T-cell (primary cell): ENCODE data around the gene FSCN2. TPM values are rescaled to one million over a fixed set of nuclear protein-coding genes. Genes with fewer than 3 reads are reported as not detected.

ENCODE experiments used
- ATAC-seq, 4 experiments: fragments of 200-7000 bp in 3 of 4; fragments of 150-1000 bp in 1 of 4; cut with Tn5 transposase; replicated peaks in 1 of 4; 1 replicate in 3 of 4; 2 replicates in 1 of 4; pipeline ENCODE4 v1.10.0; 2021; ENCODE audit warnings: moderate library complexity in 3 of 4, mild to moderate bottlenecking in 2 of 4, moderate number of reproducible peaks in 1 of 4
- CTCF ChIA-PET, 2 donors: fragments of 300-600 bp; sonication (Branson Sonifier 250); formaldehyde crosslinking; loops; one replicate each; lab custom pipeline; 2022; ENCODE audit warnings: antibody characterized with exemption in 2 of 2; lab: Charles Lee
- POLR2A ChIA-PET, 2 donors: fragments of 300-600 bp; sonication (Branson Sonifier 250); formaldehyde crosslinking; loops; one replicate each; lab custom pipeline; 2022; ENCODE audit warnings: antibody characterized with exemption in 2 of 2; lab: Charles Lee
- DNase-seq, 35 experiments: peaks; one replicate each; pipeline versions ENCODE4 v3.0.0 to v3.0.0-alpha.2; 2013 to 2023
- H3K27ac ChIP-seq: one replicate; pipeline ENCODE4 v1.5.1; 2013; ENCODE audit warnings: low read length
- H3K27me3 ChIP-seq, 2 experiments: replicated peaks in 1 of 2; 1 replicate in 1 of 2; 2 replicates in 1 of 2; pipeline versions ENCODE4 v1.6.1 to v1.7.0; 2013; ENCODE audit warnings: low read length in 1 of 2, mixed read lengths in 1 of 2; ENCODE audit not compliant: control insufficient read depth in 2 of 2, insufficient read depth in 2 of 2; ENCODE audit errors: extremely low read depth in 1 of 2
- H3K36me3 ChIP-seq, 2 donors: 1 replicate in 1 of 2; 2 replicates in 1 of 2; pipeline versions ENCODE4 v1.6.1 to v1.7.0; 2013; ENCODE audit warnings: low read length in 1 of 2; ENCODE audit not compliant: control insufficient read depth in 2 of 2, insufficient read depth in 1 of 2; ENCODE audit errors: extremely low read depth in 1 of 2
- H3K4me1 ChIP-seq, 2 experiments: 1 replicate in 1 of 2; 2 replicates in 1 of 2; pipeline versions ENCODE4 v1.6.1 to v1.7.0; 2013; ENCODE audit warnings: low read length in 2 of 2, mixed read lengths in 1 of 2; ENCODE audit not compliant: insufficient read depth in 2 of 2, control insufficient read depth in 1 of 2; ENCODE audit errors: extremely low read depth in 1 of 2
- H3K4me3 ChIP-seq, 2 donors: 1 replicate in 1 of 2; 2 replicates in 1 of 2; pipeline versions ENCODE4 v1.5.1 to v1.7.0; 2013; ENCODE audit warnings: mild to moderate bottlenecking in 2 of 2, low read length in 1 of 2, moderate library complexity in 1 of 2; ENCODE audit not compliant: control insufficient read depth in 1 of 2; ENCODE audit errors: extremely low read depth in 1 of 2
- H3K9me3 ChIP-seq: 2 replicates; pipeline ENCODE4 v1.7.0; 2013
- H3K27ac Mint-ChIP-seq, 2 donors: one replicate each; pipeline ENCODE4 v1.8.0; 2020 to 2021; ENCODE audit warnings: mild to moderate bottlenecking in 2 of 2, mixed read lengths in 2 of 2
- H3K27me3 Mint-ChIP-seq, 2 donors: one replicate each; pipeline ENCODE4 v1.8.0; 2021 to 2022; ENCODE audit warnings: mixed read lengths in 2 of 2
- H3K36me3 Mint-ChIP-seq: one replicate; pipeline ENCODE4 v1.8.0; 2021; ENCODE audit warnings: mixed read lengths
- H3K4me1 Mint-ChIP-seq, 3 donors: one replicate each; pipeline ENCODE4 v1.8.0; 2020 to 2022; ENCODE audit warnings: mixed read lengths in 3 of 3, mild to moderate bottlenecking in 1 of 3
- H3K4me3 Mint-ChIP-seq, 3 donors: one replicate each; pipeline ENCODE4 v1.8.0; 2020 to 2022; ENCODE audit warnings: mild to moderate bottlenecking in 3 of 3, mixed read lengths in 3 of 3, moderate library complexity in 3 of 3
- H3K9me3 Mint-ChIP-seq, 3 donors: one replicate each; pipeline ENCODE4 v1.8.0; 2020 to 2022; ENCODE audit warnings: mixed read lengths in 3 of 3
- WGBS: methylation state at CpG from one replicate; pipeline ENCODE4 v1.1.5; 2013; ENCODE audit warnings: missing lambda C conversion rate; ENCODE audit not compliant: insufficient coverage; 5-methylcytosine and 5-hydroxymethylcytosine counted together
- total RNA-seq, 35 experiments: library from RNA in 6 of 35; stranded (reverse) in 6 of 35; fragments of 120-200 nt in 1 of 35; gene quantifications; one replicate each; pipeline versions ENCODE4 v1.2.1 to v1.2.4 and lab custom pipeline; 2013 to 2026

Gene FSCN2
- total RNA-seq, 5 donors from 2014 or later (not counting 1 experiment from before 2014, with no cell fraction given), result 0.91 to 4.2 (median 1.2) TPM

DNA sequence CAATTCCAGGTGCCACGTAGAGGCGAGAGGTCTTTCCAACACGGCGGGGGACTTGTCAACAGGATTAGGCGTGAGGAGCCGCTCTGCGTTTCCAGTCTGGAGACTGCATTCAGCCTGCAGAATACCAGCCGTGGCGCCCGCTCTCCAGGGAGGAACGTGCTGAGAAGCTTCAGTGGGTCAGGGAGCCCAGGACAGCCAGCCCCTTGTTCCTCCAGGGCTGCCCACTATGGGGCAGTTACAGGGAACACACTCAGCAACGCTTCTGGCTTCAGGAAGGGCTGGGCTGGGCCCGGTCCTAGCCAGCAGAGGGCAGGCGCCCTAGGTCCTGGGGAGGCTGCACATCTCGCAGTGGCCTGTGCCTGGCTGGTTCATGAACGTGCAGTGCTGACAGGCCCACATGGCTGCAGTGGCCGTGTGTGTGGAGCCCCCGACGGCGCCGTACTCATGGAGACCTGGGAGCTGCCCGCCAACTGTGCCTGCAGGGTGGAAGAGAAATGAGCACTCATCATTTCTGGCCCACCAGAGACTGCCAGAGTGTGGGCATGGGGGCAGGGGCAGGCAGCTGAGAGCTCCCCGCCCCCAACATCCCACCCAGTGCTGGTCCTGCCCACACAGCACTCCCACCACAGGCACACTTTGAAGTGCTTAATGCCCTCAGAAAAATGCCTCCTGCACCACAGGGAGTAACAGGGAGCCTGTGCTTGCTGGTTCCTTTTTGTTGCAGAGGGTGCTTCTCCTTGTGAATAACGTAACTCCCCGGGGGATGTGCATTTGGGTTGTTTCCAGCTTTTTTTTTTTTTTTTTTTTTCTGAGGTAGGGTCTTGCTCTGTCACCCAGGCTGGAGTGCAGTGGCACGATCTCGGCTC lies 31.0 kb downstream of the FSCN2 start:
- peaks cover 8% of the 10 kb centered on the region for H3K36me3 Mint-ChIP-seq
- H3K27me3 ChIP-seq, result no peaks in the 10 kb centered on the region
- peaks cover 0 to 3% of the 10 kb centered on the region in 2 experiments for H3K4me1 ChIP-seq
- H3K4me3 Mint-ChIP-seq, result no peak overlapping the region
- WGBS, result 93% methylated on average over 16 of the region's 27 CpGs
- DNase-seq (no peak), ATAC-seq (no peak)
- H3K4me3 ChIP-seq, result no peak overlapping the region
- H3K27ac ChIP-seq, result no peak overlapping the region
- peaks cover 2 to 5% (median 3%) of the 10 kb centered on the region in 3 donors for H3K4me1 Mint-ChIP-seq
- H3K27ac Mint-ChIP-seq, result no peak overlapping the region
- CTCF ChIA-PET, result no interaction called here
- H3K9me3 ChIP-seq, result no peaks in the 10 kb centered on the region
- no peaks in the 10 kb centered on the region for H3K27me3 Mint-ChIP-seq
- peaks cover 20 to 46% of the 10 kb centered on the region in 2 donors for H3K36me3 ChIP-seq
- POLR2A ChIA-PET, result interaction anchor here in 1 of 2 donors (1.0 kb wide), 1 partner anchor 11 kb away, joined by 3 read pairs; no protein-coding TSS in a partner anchor
- H3K9me3 Mint-ChIP-seq, result no peaks in the 10 kb centered on the region

DNA sequence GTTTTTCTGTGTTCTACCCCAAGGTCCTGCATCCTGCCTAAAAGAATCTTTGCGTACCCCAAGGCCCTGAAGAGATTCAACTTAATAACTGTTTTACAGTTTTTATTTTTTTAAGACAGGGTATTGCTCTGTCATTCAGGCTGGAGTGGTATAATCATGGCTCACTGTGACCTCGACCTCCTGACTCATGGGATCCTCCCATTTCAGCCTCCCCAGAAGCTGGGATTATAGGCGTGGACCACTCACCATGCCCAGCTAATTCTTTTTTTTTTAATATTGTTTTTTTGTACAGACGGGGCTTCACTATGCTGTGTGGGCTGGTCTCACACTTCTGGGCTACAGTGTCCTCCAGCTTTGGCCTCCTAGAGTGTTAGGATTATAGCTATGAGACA lies 33.3 kb downstream of the FSCN2 start:
- CTCF ChIA-PET, result no interaction called here
- POLR2A ChIA-PET, result no interaction called here
- no peak for DNase-seq
- Mint-ChIP-seq H3K27me3 (no peaks in the 10 kb centered on the region), H3K27ac (no peak overlapping the region), H3K4me1 (peaks cover 0 to 2% (median 0%) of the 10 kb centered on the region in 3 donors), H3K36me3 (peaks cover 25% of the 10 kb centered on the region), H3K4me3 (no peak overlapping the region), H3K9me3 (no peaks in the 10 kb centered on the region)
- ATAC-seq, result no peak
- Histone ChIP-seq H3K36me3 (peaks cover 22 to 67% of the 10 kb centered on the region in 2 donors), H3K27me3 (no peaks in the 10 kb centered on the region), H3K27ac (no peak overlapping the region), H3K4me3 (no peak overlapping the region), H3K9me3 (no peaks in the 10 kb centered on the region), H3K4me1 (peaks cover 0 to 3% of the 10 kb centered on the region in 2 experiments)
- no CpG with 5 or more reads among the region's 4 CpGs for WGBS

DNA sequence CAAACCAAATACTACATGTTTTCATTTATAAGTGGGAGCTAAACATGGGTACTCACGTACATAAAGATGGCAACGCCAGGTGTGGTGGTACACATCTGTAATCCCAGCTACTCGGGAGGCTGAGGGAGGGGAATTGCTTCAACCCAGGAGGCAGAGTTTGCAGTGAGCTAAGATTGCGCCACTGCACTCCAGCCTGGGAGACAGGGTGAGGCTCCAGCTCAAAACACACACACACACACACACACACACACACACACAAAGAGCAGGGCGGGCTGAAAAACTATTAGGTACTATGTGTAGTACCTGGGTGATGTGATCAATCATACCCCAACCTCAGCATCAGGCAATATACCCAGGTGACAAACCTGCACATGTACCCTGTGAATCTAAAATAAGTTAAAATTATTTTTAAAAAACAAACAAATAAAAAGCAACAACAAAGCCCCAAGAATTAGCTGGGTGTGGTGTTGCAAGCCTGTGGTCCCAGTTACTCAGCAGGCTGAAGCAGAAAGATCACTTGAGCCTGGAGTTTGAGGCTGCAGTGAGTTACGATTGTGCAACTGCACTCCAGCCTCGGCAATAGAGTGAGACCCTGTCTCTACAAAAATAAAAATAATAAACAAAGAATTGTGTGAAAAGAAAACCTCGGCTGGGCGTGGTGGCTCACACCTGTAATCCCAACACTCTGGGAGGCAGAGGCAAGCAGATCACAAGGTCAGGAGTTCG lies 35.8 kb downstream of the FSCN2 start:
- H3K9me3 ChIP-seq, result no peaks in the 10 kb centered on the region
- H3K4me1 Mint-ChIP-seq, result peaks cover 0 to 2% (median 0%) of the 10 kb centered on the region in 3 donors
- H3K27ac ChIP-seq, result no peak overlapping the region
- H3K4me1 ChIP-seq, result peaks cover 0 to 3% of the 10 kb centered on the region in 2 experiments
- no peak overlapping the region for H3K4me3 ChIP-seq
- POLR2A ChIA-PET, result no interaction called here
- no CpG with 5 or more reads among the region's 10 CpGs for WGBS
- no peaks in the 10 kb centered on the region for H3K27me3 ChIP-seq
- no peak overlapping the region for H3K27ac Mint-ChIP-seq
- DNase-seq (no peak), ATAC-seq (no peak)
- H3K9me3 Mint-ChIP-seq, result no peaks in the 10 kb centered on the region
- CTCF ChIA-PET, result no interaction called here
- no peak overlapping the region for H3K4me3 Mint-ChIP-seq
- peaks cover 39% of the 10 kb centered on the region for H3K36me3 Mint-ChIP-seq
- peaks cover 8 to 74% of the 10 kb centered on the region in 2 donors for H3K36me3 ChIP-seq
- no peaks in the 10 kb centered on the region for H3K27me3 Mint-ChIP-seq

DNA sequence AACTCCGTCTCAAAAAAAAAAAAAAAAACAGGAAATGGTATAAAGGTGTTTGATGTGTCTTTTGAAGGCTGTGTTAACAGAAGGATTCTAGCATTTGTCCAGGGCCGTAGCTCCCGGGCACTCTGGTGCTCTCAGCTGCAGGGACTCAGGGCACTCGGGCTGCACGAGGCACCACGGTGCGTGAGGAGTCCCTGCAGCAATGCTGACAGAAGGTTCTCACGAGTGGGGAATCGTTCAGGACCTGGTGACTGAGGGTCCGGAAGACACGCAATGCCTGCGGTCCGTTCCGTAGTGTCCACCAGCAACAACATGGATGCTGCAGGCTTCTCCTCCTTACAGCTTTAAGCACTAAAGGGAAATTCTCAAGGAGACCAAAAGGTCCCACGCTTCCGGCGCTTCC lies 36.6 kb downstream of the FSCN2 start:
- WGBS, result 92% methylated on average over 13 of the region's 17 CpGs
- peaks cover 0 to 3% of the 10 kb centered on the region in 2 experiments for H3K4me1 ChIP-seq
- no peaks in the 10 kb centered on the region for H3K9me3 ChIP-seq
- ChIA-PET CTCF (no interaction called here), POLR2A (no interaction called here)
- no peaks in the 10 kb centered on the region for H3K9me3 Mint-ChIP-seq
- H3K4me1 Mint-ChIP-seq, result peaks cover 0 to 2% (median 0%) of the 10 kb centered on the region in 3 donors
- H3K27ac ChIP-seq, result no peak overlapping the region
- ATAC-seq (no peak), DNase-seq (no peak)
- H3K4me3 Mint-ChIP-seq, result no peak overlapping the region
- H3K27ac Mint-ChIP-seq, result no peak overlapping the region
- no peak overlapping the region for H3K4me3 ChIP-seq
- peaks cover 9 to 78% of the 10 kb centered on the region in 2 donors for H3K36me3 ChIP-seq
- H3K27me3 Mint-ChIP-seq, result no peaks in the 10 kb centered on the region
- no peaks in the 10 kb centered on the region for H3K27me3 ChIP-seq
- H3K36me3 Mint-ChIP-seq, result peaks cover 39% of the 10 kb centered on the region

DNA sequence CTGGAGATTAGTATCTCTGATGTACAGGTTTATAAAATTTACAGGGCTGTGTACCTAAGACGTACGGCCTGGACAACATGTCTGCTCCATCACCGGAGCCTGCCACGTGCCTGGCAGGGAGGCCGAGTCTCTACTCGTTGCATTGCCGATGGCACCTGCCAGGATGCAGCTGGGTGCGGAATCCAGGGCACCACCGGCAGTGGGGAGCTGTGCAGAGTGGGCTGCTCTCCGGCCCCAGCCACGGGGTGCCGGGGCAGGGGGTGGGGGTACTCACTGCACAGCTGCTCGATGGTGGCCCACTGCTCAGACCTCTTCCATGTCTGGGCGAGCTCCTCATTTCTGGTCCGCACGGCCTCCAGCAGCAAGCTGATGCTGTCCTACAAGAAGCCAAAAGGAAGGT lies 37.1 kb downstream of the FSCN2 start:
- no peak for DNase-seq
- Mint-ChIP-seq H3K4me1 (peaks cover 0 to 2% (median 0%) of the 10 kb centered on the region in 3 donors), H3K27ac (peak overlapping the region in 1 of 2 donors; percentile 3), H3K36me3 (peaks cover 39% of the 10 kb centered on the region), H3K4me3 (no peak overlapping the region), H3K9me3 (no peaks in the 10 kb centered on the region), H3K27me3 (no peaks in the 10 kb centered on the region)
- no peak overlapping the region for H3K4me3 ChIP-seq
- POLR2A ChIA-PET, result no interaction called here
- 98% methylated on average over 16 of the region's 16 CpGs for WGBS
- H3K27ac ChIP-seq, result no peak overlapping the region
- H3K36me3 ChIP-seq, result peaks cover 9 to 83% of the 10 kb centered on the region in 2 donors
- H3K4me1 ChIP-seq, result peaks cover 0 to 3% of the 10 kb centered on the region in 2 experiments
- CTCF ChIA-PET, result no interaction called here
- no peak for ATAC-seq
- H3K27me3 ChIP-seq, result no peaks in the 10 kb centered on the region
- no peaks in the 10 kb centered on the region for H3K9me3 ChIP-seq

DNA sequence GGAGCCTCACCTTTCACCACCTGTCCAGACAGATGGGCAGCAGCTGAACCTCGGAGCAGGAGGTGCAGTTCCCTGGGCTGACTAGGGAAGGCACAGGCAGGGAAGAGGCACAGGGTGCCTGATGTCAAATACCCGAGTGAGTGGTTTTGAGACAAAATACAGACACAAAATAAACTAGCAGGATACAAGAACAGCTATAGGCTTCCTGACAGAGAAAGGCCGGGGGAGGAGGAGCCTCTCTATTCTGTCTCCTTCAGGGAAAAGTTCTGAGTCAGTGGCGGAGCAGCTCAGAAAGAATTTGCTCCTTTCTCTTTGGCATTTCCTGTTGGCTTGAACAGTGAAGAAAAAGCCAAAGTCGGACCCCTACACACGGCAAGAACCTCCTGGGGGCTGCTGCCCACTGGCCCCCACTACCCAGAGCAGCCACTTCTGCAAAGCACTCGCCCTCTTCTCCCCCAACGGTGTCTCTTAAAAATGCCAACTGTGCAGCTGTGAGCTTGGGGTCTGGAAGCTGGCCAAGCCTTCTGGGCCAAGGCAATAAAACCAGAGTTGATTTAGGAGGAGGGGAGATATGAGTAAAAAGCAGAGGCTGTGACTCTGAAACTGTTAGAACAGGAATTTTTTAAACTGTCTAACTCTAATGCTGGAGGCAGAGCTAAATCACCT lies 38.4 kb downstream of the FSCN2 start:
- Mint-ChIP-seq H3K4me3 (no peak overlapping the region), H3K4me1 (no peaks in the 10 kb centered on the region), H3K27me3 (no peaks in the 10 kb centered on the region), H3K27ac (no peak overlapping the region), H3K9me3 (no peaks in the 10 kb centered on the region), H3K36me3 (peaks cover 39% of the 10 kb centered on the region)
- no peaks in the 10 kb centered on the region for H3K27me3 ChIP-seq
- ChIA-PET POLR2A (no interaction called here), CTCF (interaction anchor here in 1 of 2 donors (0.6 kb wide), 1 partner anchor 595 kb away, joined by 4 read pairs; no protein-coding TSS in a partner anchor)
- no peaks in the 10 kb centered on the region for H3K9me3 ChIP-seq
- peaks cover 13 to 87% of the 10 kb centered on the region in 2 donors for H3K36me3 ChIP-seq
- DNase-seq (no peak), ATAC-seq (no peak)
- 35% methylated on average over 2 of the region's 8 CpGs for WGBS
- no peak overlapping the region for H3K27ac ChIP-seq
- H3K4me1 ChIP-seq, result peaks cover 0 to 3% of the 10 kb centered on the region in 2 experiments
- H3K4me3 ChIP-seq, result no peak overlapping the region
